GM12864 (cell line): ENCODE measurements around the gene LETM1.

Source experiments
- DNase-seq: peaks from one replicate; pipeline ENCODE4 v3.0.0-alpha.2; 2011; ENCODE audit warnings: low read depth
- H3K4me3 ChIP-seq: 2 replicates; pipeline ENCODE4 v1.5.1; 2011; ENCODE audit warnings: mild to moderate bottlenecking, low read depth, low read length, control low read depth
- TF ChIP-seq, protein P1 (sequence below): IDR thresholded peaks from 2 replicates; pipeline ENCODE4 v1.5.1; 2011; ENCODE audit warnings: low read depth, mild to moderate bottlenecking, moderate library complexity, low read length, control low read depth, inconsistent platforms; ENCODE audit errors: missing control alignments

LETM1 gene

DNA sequence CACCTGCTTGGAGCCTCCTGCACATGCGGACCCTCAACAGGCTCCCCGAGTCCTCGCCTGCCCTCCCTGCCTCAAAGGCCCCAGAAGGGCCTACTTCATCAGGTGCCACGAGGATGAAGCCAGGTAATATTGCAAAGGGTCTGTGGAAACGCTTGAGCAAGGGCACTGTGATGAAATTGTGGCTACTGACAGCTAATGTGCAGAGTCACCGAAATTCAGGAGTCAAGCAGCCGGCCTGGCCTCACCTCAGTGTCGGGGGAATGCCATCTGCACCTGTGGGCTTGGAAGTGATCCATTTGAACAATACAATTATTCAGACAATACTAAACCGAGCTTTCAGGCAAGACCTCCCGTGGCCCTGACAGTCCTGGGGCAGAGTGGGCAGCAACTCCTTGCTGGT, 66.0 kb downstream of the LETM1 start:
- no peak for DNase-seq
- H3K4me3 ChIP-seq: no peak overlapping the region
- TF ChIP-seq, protein P1, sequence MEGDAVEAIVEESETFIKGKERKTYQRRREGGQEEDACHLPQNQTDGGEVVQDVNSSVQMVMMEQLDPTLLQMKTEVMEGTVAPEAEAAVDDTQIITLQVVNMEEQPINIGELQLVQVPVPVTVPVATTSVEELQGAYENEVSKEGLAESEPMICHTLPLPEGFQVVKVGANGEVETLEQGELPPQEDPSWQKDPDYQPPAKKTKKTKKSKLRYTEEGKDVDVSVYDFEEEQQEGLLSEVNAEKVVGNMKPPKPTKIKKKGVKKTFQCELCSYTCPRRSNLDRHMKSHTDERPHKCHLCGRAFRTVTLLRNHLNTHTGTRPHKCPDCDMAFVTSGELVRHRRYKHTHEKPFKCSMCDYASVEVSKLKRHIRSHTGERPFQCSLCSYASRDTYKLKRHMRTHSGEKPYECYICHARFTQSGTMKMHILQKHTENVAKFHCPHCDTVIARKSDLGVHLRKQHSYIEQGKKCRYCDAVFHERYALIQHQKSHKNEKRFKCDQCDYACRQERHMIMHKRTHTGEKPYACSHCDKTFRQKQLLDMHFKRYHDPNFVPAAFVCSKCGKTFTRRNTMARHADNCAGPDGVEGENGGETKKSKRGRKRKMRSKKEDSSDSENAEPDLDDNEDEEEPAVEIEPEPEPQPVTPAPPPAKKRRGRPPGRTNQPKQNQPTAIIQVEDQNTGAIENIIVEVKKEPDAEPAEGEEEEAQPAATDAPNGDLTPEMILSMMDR: no peak

DNA sequence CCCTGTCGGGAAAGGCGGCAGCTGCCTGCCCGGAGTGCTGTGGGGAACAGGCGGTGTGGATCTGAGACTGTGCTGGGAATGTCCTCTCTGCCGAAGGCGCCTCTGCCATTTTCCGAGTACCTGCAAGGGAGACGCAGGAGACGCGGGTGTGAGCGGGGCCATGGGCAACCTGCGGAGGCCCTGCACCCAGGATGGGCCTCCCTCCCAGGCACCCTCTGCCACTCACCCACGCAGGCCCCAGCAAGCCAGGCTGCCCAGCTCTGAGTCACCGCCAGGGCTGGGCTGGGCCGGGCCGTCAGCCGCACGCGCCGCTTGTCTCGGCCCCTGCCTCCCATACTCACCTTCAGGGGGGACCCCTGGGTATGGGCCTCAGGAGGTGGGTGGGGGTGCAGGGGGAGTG, 66.4 kb downstream of the LETM1 start:
- no peak overlapping the region for H3K4me3 ChIP-seq
- DNase-seq: no peak
- TF ChIP-seq, protein P1: no peak

DNA sequence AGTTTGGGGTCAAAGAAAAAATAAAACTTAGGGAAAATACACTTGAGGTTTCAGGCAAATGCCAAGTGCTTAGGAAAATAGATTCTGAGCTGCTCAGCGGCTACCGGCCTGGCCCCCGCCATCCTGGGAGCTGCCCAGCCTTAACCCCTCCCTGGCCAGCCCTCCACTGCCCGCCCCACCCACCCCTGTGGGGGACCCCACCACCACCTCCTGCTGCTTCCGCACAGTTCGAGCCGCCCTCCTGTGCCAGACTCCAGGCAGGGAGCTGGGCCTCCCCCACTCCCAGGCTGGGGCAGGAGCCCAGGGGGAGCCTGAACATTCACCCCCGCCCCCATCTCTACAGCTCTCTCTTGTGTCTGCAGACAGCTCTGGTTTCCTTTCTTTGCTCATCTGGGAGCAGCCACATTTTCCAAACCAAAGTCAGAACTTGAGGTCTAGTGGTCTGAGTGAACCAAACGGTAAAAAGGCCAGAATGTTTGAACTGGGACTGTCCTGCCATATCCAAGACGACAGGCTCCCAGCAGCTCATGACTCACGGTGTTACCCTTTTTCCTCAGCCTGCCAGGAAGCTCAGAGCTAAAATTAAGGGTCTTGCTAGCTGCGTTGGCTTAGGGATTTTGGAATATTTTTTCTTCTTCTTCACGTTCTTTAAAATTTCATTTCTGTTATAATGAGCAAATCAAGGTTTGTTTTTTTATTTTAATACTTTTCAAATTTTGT, 67.5 kb downstream of the LETM1 start:
- DNase-seq: no peak
- TF ChIP-seq, protein P1: no peak

DNA sequence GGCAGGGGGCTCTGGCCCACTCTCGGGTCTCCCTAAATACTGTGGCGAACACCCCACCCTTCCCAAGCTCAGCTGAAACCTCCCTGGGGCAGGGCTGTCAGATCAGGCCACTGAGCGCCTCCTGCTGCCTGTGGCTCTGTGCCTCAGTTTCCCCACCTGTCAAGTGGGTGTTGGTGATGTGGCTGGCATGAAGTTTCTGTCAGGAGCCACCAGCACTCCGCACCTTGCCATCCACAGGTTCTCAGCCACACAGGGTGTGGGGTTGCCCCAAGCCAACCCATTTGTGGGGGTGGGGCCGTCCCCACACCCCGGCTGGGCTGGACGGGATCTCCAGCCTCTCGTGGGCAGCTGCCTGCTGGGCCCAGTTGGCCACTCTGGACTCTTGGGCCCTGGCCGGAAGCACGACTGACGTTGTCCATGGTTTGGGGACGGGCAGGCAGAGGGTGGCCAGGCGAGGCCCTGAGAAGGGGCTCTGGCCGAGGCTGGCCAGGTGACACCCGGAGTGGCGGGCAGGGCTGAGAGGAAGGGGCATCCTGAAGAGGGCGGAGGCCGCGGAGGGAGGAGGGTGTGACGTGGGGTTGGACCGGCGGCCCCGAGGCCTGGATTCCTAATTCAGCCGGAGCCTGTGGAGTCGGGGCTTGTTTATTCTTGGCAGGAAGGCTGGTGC, 68.4 kb downstream of the LETM1 start:
- no peak for DNase-seq
- no peak overlapping the region for H3K4me3 ChIP-seq
- TF ChIP-seq, protein P1: no peak

More for the DNA sequence above, 67.5 kb downstream of the LETM1 start:
- H3K4me3 ChIP-seq: no peak overlapping the region

DNA sequence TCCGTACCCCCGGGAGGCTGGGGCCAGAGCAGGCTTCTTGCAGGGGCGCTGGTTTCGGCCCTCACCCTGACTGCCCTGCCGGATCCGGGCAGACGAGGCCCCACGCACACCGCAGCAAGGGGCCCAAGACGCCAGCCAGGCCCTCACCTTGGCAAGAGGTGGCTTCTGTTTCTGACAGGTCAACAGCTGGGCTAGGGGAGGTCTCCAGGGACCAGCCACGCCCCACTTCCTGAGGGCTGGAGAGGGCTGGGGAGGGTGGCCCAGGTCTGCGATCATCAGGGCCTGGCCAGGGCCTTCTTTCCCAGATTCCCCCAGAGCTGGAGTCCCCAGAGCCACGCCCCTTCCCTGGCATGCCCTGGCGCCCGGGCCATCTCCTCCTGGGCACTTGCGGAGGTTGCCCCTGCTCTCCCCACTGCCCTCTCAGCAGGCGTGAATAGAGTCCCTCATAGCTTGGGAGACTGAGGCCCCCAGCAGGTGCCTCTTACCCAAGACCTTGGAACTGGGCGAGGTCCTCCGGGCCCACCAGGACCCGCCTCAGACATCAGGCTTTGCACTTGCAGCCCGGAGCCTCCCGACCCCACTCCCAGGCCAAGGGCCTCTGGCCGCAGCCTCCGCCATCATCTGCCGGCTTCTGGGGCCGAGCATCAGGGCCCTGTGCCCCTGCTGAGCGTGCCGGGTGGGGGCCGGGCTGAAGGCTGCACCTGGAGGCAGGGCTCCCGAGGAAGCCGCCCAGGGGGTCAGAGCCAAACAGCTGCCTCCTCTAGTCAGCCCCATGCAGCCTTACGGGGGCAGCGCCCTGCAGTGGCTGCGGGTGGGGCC, 69.2 kb downstream of the LETM1 start:
- no peak overlapping the region for H3K4me3 ChIP-seq
- no peak for DNase-seq
- TF ChIP-seq, protein P1: no peak

DNA sequence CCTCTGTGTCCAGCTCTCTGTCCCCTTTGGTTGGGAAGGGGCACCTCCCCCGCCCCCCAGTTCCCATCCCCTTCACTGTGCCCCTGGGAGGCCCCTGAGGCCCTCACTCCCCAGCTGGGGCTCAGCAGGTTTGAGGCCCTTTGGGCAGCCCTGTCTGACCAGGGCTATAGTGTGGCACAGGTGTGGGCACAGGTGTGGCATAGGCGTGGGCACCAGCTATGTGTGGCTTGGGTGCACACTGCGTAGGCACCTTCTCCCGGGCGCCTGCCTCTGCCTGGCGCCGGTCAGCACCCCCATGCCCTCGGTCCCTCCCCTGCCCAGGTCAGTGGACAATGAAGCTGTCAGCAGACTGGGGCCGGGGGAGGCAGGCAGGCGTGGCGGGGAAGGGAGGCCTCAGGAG, 70.4 kb downstream of the LETM1 start:
- TF ChIP-seq, protein P1: no peak
- DNase-seq: no peak
- no peak overlapping the region for H3K4me3 ChIP-seq
